ENCODE data around the gene KCNA10.
A peak's percentile ranks its signal among the peaks of the same experiment; 100 is the strongest.

KCNA10 gene

GRCh38 chr1:110538075-110538474 lies 19.1 kb upstream of the KCNA10 start (continued):
- no peak for TF ChIP-seq ZNF132 (tag by site-specific recombination; IDR thresholded peaks at IDR 0.05; ENCODE audit: borderline replicate concordance)
- TF ChIP-seq GLI4 (tag by site-specific recombination; IDR thresholded peaks at IDR 0.05): no peak
- no peak for TF ChIP-seq ZNF214 (tag by site-specific recombination; IDR thresholded peaks at IDR 0.05; ENCODE audit: borderline replicate concordance)
- TF ChIP-seq ZBTB10 (tag by site-specific recombination; IDR thresholded peaks at IDR 0.05): no peak
- no peak for TF ChIP-seq ZIC2 (tag by site-specific recombination; IDR thresholded peaks at IDR 0.05)
- no peak for TF ChIP-seq ZNF707 (tag by site-specific recombination; IDR thresholded peaks at IDR 0.05)
- no peak for TF ChIP-seq ZNF580 (tag by site-specific recombination; IDR thresholded peaks at IDR 0.05)
- no peak for TF ChIP-seq ZNF488 (tag by site-specific recombination; IDR thresholded peaks at IDR 0.05)
- no peak for TF ChIP-seq ZNF449 (tag by site-specific recombination; IDR thresholded peaks at IDR 0.05)
- no peak for TF ChIP-seq ZNF416 (tag by site-specific recombination; IDR thresholded peaks at IDR 0.05)

GRCh38 chr1:110535985-110536384 lies 17.0 kb upstream of the KCNA10 start:
- Histone ChIP-seq H3K36me3 (ENCODE audit: control insufficient read depth in 2 of 2, insufficient read depth in 1 of 2, low read length in 2 of 2) (no peaks in the 10 kb centered on the region), H3K9me3 (ENCODE audit: control insufficient read depth, insufficient read depth, low read depth, low read length) (no peaks in the 10 kb centered on the region), H3K27ac (ENCODE audit: extremely low read depth, low read depth, low read length) (no peak overlapping the region), H3K4me1 (ENCODE audit: control insufficient read depth, insufficient read depth, low read length) (no peaks in the 10 kb centered on the region), H3K4me3 (ENCODE audit: low read depth, low read length) (no peak overlapping the region)
- POLR2A ChIA-PET: no interaction called here
- TF ChIP-seq REST (tag by site-specific recombination; IDR thresholded peaks at IDR 0.05): no peak
- TF ChIP-seq PRDM10 (tag by site-specific recombination; IDR thresholded peaks at IDR 0.05): peak; percentile 84
- TF ChIP-seq PBX3 (CRISPR knock-in tag; IDR thresholded peaks at IDR 0.05): no peak
- CTCF ChIA-PET: interaction anchor here (0.5 to 7.1 kb wide), 6 partner anchors 9 to 230 kb away, joined by 3 to 47 read pairs (median 4); no protein-coding TSS in a partner anchor
